NCI-H1436 (cell line): ENCODE measurements around the gene SPATA12.
"Not testable (repeated sequence)": the region's sequence is repeated elsewhere in the genome, so short reads cannot be mapped to it uniquely, and the experiment has no call there.

Source experiments
- DNase-seq: peaks from one replicate; lab custom pipeline; 2025; lab: John Stamatoyannopoulos, UW

The SPATA12 gene

GRCh38 chr3:57083266-57083995 lies 23.0 kb downstream of the SPATA12 start:
- DNase-seq = not testable (repeated sequence)

- DNase-seq = no peak
Measured at GRCh38 chr3:57085211-57085610, 24.7 kb downstream of the SPATA12 start.

- DNase-seq = no peak
Measured at GRCh38 chr3:57086201-57086600, 25.7 kb downstream of the SPATA12 start.

GRCh38 chr3:57087361-57088092 lies 27.1 kb downstream of the SPATA12 start:
- DNase-seq = no peak

- no peak for DNase-seq
Measured at GRCh38 chr3:57088503-57088902, 28.0 kb downstream of the SPATA12 start.

- no peak for DNase-seq
Measured at GRCh38 chr3:57089043-57089442, 28.6 kb downstream of the SPATA12 start.

GRCh38 chr3:57091521-57092273 lies 31.2 kb downstream of the SPATA12 start:
- no peak for DNase-seq

- DNase-seq = no peak
Measured at GRCh38 chr3:57093489-57093888, 33.0 kb downstream of the SPATA12 start.

GRCh38 chr3:57093971-57094535 lies 33.6 kb downstream of the SPATA12 start:
- no peak for DNase-seq

- DNase-seq = no peak
Measured at GRCh38 chr3:57094575-57094974, 34.1 kb downstream of the SPATA12 start.

GRCh38 chr3:57095363-57095762 lies 34.9 kb downstream of the SPATA12 start:
- no peak for DNase-seq

GRCh38 chr3:57097536-57097935 lies 37.1 kb downstream of the SPATA12 start:
- no peak for DNase-seq

- no peak for DNase-seq
Measured at GRCh38 chr3:57098418-57099310, 38.2 kb downstream of the SPATA12 start.

GRCh38 chr3:57100046-57100695 lies 39.7 kb downstream of the SPATA12 start:
- DNase-seq = peak; percentile 14

GRCh38 chr3:57105585-57105984 lies 45.1 kb downstream of the SPATA12 start:
- no peak for DNase-seq

- no peak for DNase-seq
Measured at GRCh38 chr3:57108684-57109083, 48.2 kb downstream of the SPATA12 start.

- no peak for DNase-seq
Measured at GRCh38 chr3:57109437-57110199, 49.2 kb downstream of the SPATA12 start.

GRCh38 chr3:57110214-57110613 lies 49.8 kb downstream of the SPATA12 start:
- DNase-seq = no peak

- DNase-seq = no peak
Measured at GRCh38 chr3:57110798-57111197, 50.3 kb downstream of the SPATA12 start.

- DNase-seq = no peak
Measured at GRCh38 chr3:57112206-57112605, 51.7 kb downstream of the SPATA12 start.
